HG02759 (cell line): ENCODE measurements around the gene UCP2.

Source experiments
- ATAC-seq: cut with Tn5 transposase; IDR thresholded peaks from one replicate; pipeline ENCODE4 v1.9.1; 2021; ENCODE audit warnings: mild to moderate bottlenecking, moderate library complexity; ENCODE audit not compliant: unreplicated experiment

UCP2 gene

GRCh38 chr11:73972620-73973449, 9.8 kb downstream of the UCP2 start:
- no peak for ATAC-seq

GRCh38 chr11:73972187-73972586, 10.5 kb downstream of the UCP2 start:
- no peak for ATAC-seq

- ATAC-seq = no peak
Observed at GRCh38 chr11:73971175-73971719, 11.4 kb downstream of the UCP2 start.

GRCh38 chr11:73969991-73970800, 12.4 kb downstream of the UCP2 start:
- ATAC-seq = no peak

- no peak for ATAC-seq
Observed at GRCh38 chr11:73969091-73969490, 13.6 kb downstream of the UCP2 start.

- no peak for ATAC-seq
Observed at GRCh38 chr11:73968356-73968966, 14.2 kb downstream of the UCP2 start.

- ATAC-seq = no peak
Observed at GRCh38 chr11:73965764-73966121, 16.9 kb downstream of the UCP2 start.

GRCh38 chr11:73965076-73965763, 17.4 kb downstream of the UCP2 start:
- ATAC-seq = no peak

- ATAC-seq = no peak
Observed at GRCh38 chr11:73963861-73964260, 18.8 kb downstream of the UCP2 start.

GRCh38 chr11:73962101-73962705, 20.4 kb downstream of the UCP2 start:
- ATAC-seq = no peak

- no peak for ATAC-seq
Observed at GRCh38 chr11:73961321-73961720, 21.3 kb downstream of the UCP2 start.

- no peak for ATAC-seq
Observed at GRCh38 chr11:73958521-73959141, 24.0 kb downstream of the UCP2 start.

GRCh38 chr11:73957654-73958361, 24.8 kb downstream of the UCP2 start:
- ATAC-seq = no peak

- ATAC-seq = no peak
Observed at GRCh38 chr11:73956876-73957653, 25.6 kb downstream of the UCP2 start.

GRCh38 chr11:73951797-73952196, 30.8 kb downstream of the UCP2 start:
- ATAC-seq = no peak

- ATAC-seq = peak; percentile 75
Observed at GRCh38 chr11:73950869-73951710, 31.6 kb downstream of the UCP2 start, which contains the start of gene DNAJB13. TSS of gene DNAJB13 (plus strand) at chr11:73951026. CDS start at chr11:73951070, 44 bp downstream.

- no peak for ATAC-seq
Observed at GRCh38 chr11:73949912-73950311, 32.7 kb downstream of the UCP2 start.

GRCh38 chr11:73949246-73949645, 33.4 kb downstream of the UCP2 start:
- no peak for ATAC-seq
